ENCODE results near the gene CAPG. TPM values are rescaled to one million over a fixed set of nuclear protein-coding genes. Genes with fewer than 3 reads are reported as not detected.
"Not testable (repeated sequence)": the region's sequence is repeated elsewhere in the genome, so short reads cannot be mapped to it uniquely, and the experiment has no call there.

The CAPG gene
- total RNA-seq, 1 experiment from 2014 or later = 202 TPM

GRCh38 chr2:85415980-85416650, 5.9 kb upstream of the CAPG start:
- intact Hi-C loops (cut with micrococcal nuclease; ENCODE audit: unreplicated experiment) = no loop called here
- ATAC-seq (no peak), DNase-seq (ENCODE audit: low read depth, low spot score) (no peak)
- no peaks in the 10 kb centered on the region for H3K9me3 ChIP-seq (ENCODE audit: control insufficient read depth, insufficient read depth, low read depth, low read length)
- BruUV-seq (replicated peaks) = no TSS peak
- POLR2A ChIA-PET = interaction anchor here (1.2 kb wide), 1 partner anchor 123 kb away, joined by 5 read pairs; the partner anchor contains the start of gene MAT2A
- in situ Hi-C loops (cut with HindIII; ENCODE audit: low pct_unique_long_range_greater_than_20kb, low sequenced_read_pairs) = loop anchor here (25.0 kb wide), 1 partner anchor 121 kb away; the partner anchor contains the start of gene MAT2A
- no peak overlapping the region for H3K4me3 ChIP-seq (ENCODE audit: low read depth in 2 of 2, low read length in 2 of 2)
- CTCF ChIA-PET = no interaction called here
- H3K27ac ChIP-seq (ENCODE audit: low read length) = peak overlapping the region; percentile 14; the same call in 1 of the 2 replicates
- TF ChIP-seq POLR2AphosphoS5 (IDR thresholded peaks at IDR 0.05; ENCODE audit: low read depth, low read length) (no peak), REST (IDR thresholded peaks at IDR 0.05; ENCODE audit: insufficient read depth in 1 of 2, low read depth in 2 of 2, low read length in 1 of 2) (no peak), TCF7L2 (IDR thresholded peaks at IDR 0.05; ENCODE audit: low read depth, low read length) (no peak), SIN3A (IDR thresholded peaks at IDR 0.05; ENCODE audit: borderline replicate concordance, insufficient read depth, low read depth, low read length) (no peak), CTCF (IDR thresholded peaks at IDR 0.05) (no peak)
- no peaks in the 10 kb centered on the region for H3K27me3 ChIP-seq (ENCODE audit: control insufficient read depth, insufficient read depth, low read length)
- H3K4me1 ChIP-seq (ENCODE audit: control insufficient read depth, insufficient read depth, low read length) = peaks cover 43% of the 10 kb centered on the region
- no peaks in the 10 kb centered on the region for H3K36me3 ChIP-seq (ENCODE audit: control insufficient read depth, insufficient read depth, low read length)

- DNase-seq (ENCODE audit: low read depth, low spot score) = no peak
- H3K4me3 ChIP-seq (ENCODE audit: low read depth in 2 of 2, low read length in 2 of 2) = no peak overlapping the region
- intact Hi-C loops (cut with micrococcal nuclease; ENCODE audit: unreplicated experiment) (no loop called here), in situ Hi-C loops (cut with HindIII; ENCODE audit: low pct_unique_long_range_greater_than_20kb, low sequenced_read_pairs) (loop anchor here (25.0 kb wide), 1 partner anchor 122 kb away; the partner anchor contains the start of gene MAT2A)
- no peak for TF ChIP-seq POLR2AphosphoS5 (IDR thresholded peaks at IDR 0.05; ENCODE audit: low read depth, low read length)
- TF ChIP-seq REST (IDR thresholded peaks at IDR 0.05; ENCODE audit: insufficient read depth in 1 of 2, low read depth in 2 of 2, low read length in 1 of 2) = no peak
- TF ChIP-seq SIN3A (IDR thresholded peaks at IDR 0.05; ENCODE audit: borderline replicate concordance, insufficient read depth, low read depth, low read length) = no peak
- no peak for TF ChIP-seq TCF7L2 (IDR thresholded peaks at IDR 0.05; ENCODE audit: low read depth, low read length)
- TF ChIP-seq CTCF (IDR thresholded peaks at IDR 0.05) = no peak
- BruUV-seq (replicated peaks) = no TSS peak
- no peak for ATAC-seq
- ChIA-PET POLR2A (interaction anchor here (0.8 kb wide), 1 partner anchor 129 kb away, joined by 3 read pairs; no protein-coding TSS in a partner anchor), CTCF (interaction anchor here (0.6 kb wide), 1 partner anchor 41 kb away, joined by 4 read pairs; no protein-coding TSS in a partner anchor)
- no peaks in the 10 kb centered on the region for H3K36me3 ChIP-seq (ENCODE audit: control insufficient read depth, insufficient read depth, low read length)
- H3K27ac ChIP-seq (ENCODE audit: low read length) = peak overlapping the region; percentile 88
- H3K4me1 ChIP-seq (ENCODE audit: control insufficient read depth, insufficient read depth, low read length) = peaks cover 44% of the 10 kb centered on the region
- no peaks in the 10 kb centered on the region for H3K9me3 ChIP-seq (ENCODE audit: control insufficient read depth, insufficient read depth, low read depth, low read length)
- no peaks in the 10 kb centered on the region for H3K27me3 ChIP-seq (ENCODE audit: control insufficient read depth, insufficient read depth, low read length)
Observed at GRCh38 chr2:85414761-85415553, 4.8 kb upstream of the CAPG start.

- POLR2A ChIA-PET = interaction anchor here (0.6 to 0.8 kb wide), 2 partner anchors 97 to 130 kb away, joined by 3 to 9 read pairs; no protein-coding TSS in a partner anchor
- CTCF ChIA-PET = interaction anchor here (0.6 to 1.1 kb wide), 2 partner anchors 21 to 42 kb away, joined by 4 to 5 read pairs; no protein-coding TSS in a partner anchor
- H3K9me3 ChIP-seq (ENCODE audit: control insufficient read depth, insufficient read depth, low read depth, low read length); DNase-seq (ENCODE audit: low read depth, low spot score); H3K36me3 ChIP-seq (ENCODE audit: control insufficient read depth, insufficient read depth, low read length); H3K27me3 ChIP-seq (ENCODE audit: control insufficient read depth, insufficient read depth, low read length); BruUV-seq (replicated peaks); ATAC-seq; intact Hi-C loops (cut with micrococcal nuclease; ENCODE audit: unreplicated experiment): not testable (repeated sequence)
- peak overlapping the region in 1 of 2 experiments; percentile 87; a peak in 2 of 4 replicates for H3K4me3 ChIP-seq (ENCODE audit: low read depth in 2 of 2, low read length in 2 of 2)
- H3K4me1 ChIP-seq (ENCODE audit: control insufficient read depth, insufficient read depth, low read length) = peaks cover 44% of the 10 kb centered on the region
- in situ Hi-C loops (cut with HindIII; ENCODE audit: low pct_unique_long_range_greater_than_20kb, low sequenced_read_pairs) = loop anchor here (25.0 kb wide), 1 partner anchor 123 kb away; the partner anchor contains the start of gene MAT2A
- H3K27ac ChIP-seq (ENCODE audit: low read length) = peak overlapping the region; percentile 88
Observed at GRCh38 chr2:85414421-85414759, 4.2 kb upstream of the CAPG start.

All from Panc1 (cell line).